NCI-H748 treated with DMSO at 0.1 percent for 48 hours (cell line): ENCODE data around the gene VMA21.

Experiments
- DNase-seq: peaks from one replicate; lab custom pipeline; 2025; lab: John Stamatoyannopoulos, UW

The VMA21 gene, protein sequence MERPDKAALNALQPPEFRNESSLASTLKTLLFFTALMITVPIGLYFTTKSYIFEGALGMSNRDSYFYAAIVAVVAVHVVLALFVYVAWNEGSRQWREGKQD

DNA sequence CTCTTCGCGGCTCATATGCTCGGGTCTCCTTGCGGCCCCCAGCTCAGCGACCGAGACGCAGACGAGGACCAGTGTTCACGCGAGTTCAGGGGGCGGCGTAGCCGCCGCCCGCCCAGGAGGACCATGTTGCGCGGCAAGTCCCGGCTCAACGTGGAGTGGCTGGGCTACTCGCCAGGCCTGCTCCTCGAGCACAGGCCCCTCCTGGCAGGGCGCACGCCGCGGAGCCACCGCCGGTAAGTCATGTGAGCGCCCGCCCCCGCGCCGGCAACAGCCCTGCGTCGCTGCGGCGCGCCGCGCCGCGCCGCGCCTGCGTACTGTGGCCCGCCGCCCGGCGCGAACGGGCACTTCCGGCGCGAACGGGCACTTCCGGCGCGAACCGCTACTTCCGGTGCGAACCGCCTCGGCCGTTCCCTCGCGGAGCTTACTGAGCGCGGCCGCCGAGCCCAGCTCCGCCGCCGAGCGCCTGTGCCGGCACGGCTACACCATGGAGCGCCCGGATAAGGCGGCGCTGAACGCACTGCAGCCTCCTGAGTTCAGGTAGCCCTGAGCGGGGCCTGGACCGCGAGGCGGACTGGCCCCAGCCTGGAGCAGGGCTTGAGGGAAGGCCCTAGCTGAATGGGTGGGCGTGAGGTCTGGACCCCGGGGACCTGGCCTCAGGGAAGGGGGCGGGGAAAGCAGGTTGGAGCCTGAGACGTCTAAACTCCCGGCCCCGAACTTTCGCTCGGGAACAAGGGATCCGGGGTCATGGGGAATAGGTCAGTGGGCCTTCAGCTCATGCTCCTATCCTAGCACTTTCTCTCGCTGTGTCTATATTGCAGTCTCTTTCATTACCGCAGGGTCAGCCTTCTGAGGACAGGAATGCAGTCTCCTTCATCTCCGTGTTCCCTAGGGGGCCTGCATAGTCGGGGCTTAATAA, at the start of gene VMA21:
TSS of gene VMA21 (plus strand) at position 382 of the 916 bp plus-strand sequence. CDS start at position 485, 103 bp downstream.
- DNase-seq: peak; percentile 76

DNA sequence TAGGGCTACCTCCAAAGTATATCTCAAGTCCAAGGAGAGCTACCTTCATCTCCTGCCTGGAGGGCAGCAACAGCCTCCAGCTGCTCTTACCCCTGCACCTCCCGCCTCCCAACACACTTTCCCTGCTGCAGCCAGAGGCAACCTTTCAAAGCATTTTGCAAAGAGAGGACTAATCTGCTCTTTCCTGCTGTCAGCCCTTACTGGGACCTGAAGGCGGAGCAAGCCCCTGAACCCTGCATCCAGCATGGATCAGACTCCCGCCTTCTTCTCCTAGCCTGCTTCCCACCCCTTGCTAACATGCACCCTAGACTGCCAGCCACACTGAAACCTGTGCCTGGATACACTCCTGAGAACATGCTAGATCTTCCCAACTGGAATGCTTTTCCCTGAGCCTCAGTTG, 37.7 kb upstream of the VMA21 start:
- no peak for DNase-seq

DNA sequence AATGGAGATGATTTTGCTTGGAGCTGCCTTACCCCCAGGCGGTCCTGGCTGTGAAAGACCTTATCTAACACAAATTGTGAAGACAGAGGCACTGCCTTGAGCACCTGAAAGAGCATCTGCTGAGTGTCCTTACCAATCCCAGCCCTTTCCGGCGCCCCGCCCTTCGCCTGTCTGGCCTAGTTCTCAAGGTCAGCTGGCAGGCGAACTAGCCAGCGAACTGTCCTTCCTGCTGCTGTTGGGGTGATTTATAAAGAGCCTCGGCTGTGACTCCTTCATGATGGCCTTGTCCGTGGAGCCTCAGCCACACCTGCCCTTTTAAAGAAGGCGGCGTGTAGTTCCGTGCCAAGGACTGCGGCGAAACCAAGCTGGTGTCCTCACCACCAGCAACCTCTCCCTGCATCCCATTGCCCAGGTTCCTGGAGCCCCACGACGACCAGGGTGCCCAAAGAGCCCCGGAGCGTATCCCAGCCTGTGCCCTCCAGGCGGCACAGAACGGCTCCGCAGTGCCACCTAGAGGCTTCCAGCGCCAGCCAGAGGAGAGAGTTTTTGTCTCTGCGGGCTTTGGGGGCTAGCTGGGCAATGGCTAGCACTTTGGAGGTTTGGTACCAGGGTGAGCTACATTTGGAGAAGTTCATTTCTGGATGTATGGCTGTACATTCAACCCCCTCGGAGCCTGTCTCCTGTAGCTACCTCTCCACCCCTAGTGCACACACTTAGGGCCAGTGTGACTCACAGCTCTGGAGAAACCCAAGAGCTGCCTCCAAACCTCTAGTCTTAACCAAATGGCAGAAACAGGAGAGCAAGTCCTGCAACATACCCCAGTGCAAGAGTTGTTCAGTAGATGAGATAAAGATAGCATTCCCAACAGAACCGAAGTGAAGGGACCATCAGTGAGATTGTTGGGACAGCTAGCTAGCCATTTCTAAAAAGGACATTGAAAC, 36.8 kb upstream of the VMA21 start:
- peak; percentile 26 for DNase-seq

DNA sequence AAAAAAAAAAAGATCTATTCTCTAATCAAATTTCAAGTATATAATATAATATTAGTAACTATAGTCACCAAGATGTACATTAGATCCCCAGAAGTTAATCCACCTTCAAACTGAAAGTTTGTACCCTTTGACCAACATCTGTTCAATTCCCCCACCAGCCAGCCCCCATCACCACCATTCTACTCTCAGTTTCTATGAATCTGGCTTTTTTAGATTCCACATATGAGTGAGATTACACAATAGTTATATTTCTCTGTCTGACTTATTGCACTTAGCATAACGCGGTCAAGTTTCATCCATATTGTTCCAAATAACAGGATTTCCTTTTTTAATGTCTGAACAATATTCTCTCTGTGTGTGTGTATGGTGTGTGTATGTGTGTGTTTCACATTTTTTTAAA, 33.7 kb upstream of the VMA21 start:
- DNase-seq: no peak

DNA sequence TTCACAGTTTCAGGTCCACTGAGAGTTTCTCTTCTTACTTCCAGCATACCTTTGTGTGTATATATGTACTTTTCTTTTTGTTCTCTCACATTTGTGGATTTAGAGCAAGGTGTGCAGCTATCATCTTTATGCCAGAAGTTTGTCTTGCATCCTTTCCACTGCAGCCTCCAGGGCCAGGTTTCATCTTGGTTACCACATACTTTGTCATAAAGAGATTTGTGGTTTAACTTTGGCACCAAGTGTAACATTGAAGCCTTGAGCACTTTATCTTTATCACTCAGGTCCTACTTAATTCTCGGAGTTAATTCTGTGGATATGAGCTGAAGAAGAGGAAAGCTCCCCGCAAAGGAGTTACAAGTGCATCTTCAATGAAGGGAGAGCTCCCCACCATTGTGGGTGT, 31.4 kb upstream of the VMA21 start:
- no peak for DNase-seq

DNA sequence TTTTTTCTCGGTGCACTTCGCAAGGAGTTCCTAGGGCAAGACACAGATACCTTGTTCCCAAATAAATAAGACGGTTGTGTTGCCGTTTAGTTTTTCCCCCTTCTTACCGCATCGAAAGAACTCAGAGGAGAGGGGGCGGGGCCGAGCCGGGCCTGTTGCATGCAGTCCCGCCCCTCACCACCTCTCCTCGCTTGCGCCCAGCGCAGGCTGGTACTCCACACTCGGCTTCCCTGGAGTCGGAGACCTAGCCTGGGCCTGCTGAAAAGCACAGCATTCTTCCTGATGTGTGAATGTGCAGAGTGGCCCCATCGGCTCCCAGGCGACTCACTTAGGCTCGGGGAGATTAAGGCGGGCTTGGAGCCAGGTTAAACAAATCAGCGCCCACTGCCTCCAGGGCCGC, 26.1 kb upstream of the VMA21 start:
- no peak for DNase-seq

DNA sequence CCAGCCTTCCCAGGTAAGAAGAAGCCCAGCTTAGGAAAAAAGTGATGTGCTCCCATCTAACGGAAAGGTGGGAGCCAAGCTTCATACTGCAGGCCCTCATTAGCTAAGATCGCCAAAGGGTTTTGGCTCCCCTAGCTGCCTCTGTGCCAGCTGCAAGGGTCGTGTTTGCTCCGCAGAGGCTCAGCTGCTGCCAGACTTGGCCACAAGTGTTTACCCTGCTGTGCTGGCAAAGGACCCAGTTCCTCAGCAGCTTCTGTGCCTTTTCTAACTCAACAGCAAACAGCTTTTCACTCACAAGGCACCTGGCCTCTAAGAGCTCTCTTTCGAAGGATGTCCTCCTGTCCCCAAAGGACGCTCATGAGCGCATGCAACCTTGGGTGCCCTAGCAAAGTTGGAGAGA, 12.2 kb upstream of the VMA21 start:
- no peak for DNase-seq

DNA sequence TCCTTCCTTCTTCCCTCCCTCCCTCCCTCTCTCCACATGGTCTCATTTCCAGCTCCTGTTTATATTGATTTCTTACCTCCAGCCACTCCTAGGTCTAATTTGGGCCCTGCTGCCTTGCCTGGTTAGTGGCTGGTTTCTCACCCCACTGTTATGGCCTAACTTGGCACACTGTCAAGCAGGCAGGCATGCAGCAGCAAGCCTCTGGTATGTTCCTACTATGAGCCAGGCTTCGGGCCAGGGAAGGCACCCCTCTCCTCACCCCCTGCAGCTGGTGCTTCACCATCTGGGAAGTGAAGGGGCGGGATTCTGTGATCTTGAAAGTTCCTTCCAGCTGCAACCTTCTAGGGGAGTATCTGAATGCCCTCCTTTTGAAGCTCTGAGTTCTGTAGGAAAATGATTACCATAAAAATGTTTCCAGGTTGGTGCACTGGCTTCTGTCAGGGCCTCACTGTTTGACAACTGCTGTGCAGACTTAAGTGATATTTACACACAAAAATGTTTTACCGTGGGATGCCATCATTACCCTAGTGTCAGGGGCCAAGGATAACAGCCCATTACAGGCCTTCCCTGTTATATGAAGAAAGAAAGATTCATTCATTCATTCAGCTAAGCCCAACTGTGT, 10.1 kb upstream of the VMA21 start:
- DNase-seq: no peak

DNA sequence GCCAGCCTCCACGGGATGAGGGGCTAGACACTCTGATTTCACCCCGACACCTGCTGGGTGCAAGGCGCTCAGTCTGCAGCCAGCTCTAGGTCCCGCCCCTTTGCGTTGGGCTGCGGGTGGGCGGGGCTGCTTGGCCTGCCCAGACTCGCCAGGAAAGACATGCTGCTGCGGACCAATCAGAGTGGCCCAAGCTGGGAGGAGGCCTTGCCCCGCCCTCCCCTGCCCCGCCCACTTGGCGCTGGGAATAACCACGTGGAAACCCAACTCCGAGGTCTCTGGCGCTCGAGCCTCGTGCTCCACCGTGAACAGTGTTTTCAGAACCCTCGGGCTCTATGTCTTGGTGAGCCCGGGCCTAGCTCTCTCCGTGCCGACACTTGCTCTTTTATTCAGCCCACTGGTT, 5.3 kb upstream of the VMA21 start:
- DNase-seq: no peak

DNA sequence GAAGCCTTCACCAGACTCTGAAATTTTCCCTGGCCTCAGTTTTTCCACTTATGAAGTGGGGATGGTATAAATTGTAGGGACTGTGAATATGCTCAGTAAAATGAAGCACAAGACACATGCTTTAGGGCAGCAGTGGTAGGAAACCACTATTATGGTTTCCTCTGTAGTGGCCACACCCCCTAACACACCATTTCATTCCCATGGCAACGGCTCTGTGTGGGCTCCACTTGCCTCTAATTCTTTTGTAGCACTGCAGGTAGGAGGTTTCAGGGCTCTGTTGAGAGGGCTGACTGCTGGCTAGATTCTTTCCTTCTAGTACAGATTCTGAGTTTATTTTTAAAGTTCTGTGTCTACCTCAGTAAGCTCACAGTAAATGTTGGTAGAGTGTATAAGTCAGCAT, 3.5 kb upstream of the VMA21 start:
- DNase-seq: peak; percentile 45

DNA sequence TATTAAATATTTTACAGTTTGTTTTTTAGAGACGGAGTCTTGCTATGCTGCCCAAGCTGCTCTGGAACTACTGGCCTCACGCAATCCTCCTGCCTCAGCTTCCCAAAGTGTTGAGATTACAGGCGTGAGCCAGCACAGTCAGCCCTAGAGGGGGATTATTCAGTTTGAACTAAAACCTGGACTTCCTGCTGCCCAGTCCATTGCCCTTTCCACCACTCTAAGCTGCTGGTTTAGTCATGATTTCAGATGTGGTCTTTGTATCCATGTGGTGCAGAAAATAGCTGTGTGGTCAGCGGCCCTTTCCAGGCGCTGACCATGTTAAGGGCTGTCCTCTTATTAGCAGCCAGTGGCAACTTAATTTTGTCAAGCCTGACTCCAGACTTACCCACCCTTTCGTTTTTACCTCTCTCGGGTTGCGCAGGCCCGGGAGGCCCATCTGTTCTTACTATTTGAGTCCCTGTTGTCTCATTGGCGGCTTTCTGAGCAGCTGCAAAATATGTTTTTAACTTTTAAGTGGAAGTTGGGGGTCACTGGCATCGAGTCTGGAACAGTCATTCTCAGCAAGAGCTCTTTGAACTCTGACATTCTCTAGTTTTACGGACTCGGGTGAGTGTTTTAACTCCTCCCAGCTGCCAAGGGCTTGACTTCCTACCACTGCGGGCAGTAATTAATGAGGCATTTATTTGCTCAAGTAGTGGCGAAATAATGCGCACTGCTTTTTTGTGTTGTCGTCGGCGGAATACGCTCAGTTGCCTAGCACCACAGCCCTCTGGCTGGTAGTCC, 773 bp upstream of the VMA21 start:
- DNase-seq: peak; percentile 76

DNA sequence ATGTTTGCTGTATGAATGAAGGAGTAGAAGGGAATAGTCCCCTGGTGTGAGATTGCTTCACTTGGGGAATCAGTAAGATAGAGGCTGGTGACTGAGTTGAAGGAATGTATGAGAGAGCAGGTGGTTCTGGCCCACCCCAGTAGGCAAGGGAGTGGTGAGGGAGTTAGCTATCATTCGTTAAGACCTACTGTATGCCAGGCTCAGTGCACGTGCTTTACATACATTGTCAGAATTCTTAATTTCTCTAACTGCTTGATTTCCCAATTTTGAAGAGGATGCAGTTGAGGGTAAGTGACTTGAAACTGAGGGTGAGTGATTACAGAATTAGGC, 700 bp downstream of the VMA21 start:
- DNase-seq: no peak

DNA sequence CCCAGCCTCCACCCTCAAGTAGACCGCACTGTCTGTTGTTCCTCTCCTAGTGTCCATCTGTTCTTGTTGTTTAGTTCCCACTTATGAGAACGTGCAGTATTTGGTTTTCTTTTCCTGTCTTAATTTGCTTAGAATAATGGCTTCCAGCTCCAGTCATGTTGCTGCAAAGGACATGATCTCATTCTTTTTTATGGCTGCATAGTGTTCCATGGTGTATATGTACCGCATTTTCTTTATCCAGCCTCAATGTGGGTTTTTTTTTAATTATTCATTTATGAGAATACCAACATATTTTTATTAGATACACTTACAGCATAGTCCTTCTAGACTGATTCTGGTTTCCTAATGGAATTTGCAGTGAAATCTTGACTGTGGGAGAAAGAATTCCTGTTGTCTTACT, 1.3 kb downstream of the VMA21 start:
- DNase-seq: no peak

DNA sequence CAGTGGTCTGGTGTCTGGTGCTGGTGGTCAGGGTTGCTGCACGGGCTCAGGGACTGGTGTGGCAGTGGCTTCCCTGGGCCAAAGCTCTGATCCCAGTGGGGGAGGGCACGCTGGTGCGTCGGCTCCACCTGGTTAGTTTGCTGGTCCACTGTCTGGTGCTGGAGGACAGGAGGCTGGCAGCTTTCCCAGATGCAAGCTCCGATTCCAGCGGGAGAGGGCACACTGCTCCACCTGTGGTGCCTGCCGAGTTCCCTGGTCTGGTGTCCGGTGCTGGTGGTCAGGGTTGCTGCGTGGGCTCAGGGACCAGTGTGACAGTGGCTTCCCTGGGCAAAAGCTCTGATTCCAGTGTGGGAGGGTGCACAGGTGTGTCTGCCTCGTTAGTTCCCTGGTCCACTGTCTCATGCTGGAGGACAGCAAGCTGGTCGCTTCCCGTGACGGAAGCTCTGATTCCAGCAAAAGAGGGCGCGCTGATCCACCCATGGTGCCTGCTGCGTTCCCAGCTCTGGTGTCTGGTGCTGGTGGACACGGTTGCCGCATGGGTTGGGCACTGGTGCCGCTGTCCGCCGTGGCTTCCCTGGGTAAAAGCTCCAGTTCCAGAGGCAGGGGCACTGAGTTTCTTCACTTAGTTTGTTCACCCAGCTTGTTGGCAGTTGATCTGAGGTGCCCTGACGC, 5.8 kb downstream of the VMA21 start:
- DNase-seq: no peak

DNA sequence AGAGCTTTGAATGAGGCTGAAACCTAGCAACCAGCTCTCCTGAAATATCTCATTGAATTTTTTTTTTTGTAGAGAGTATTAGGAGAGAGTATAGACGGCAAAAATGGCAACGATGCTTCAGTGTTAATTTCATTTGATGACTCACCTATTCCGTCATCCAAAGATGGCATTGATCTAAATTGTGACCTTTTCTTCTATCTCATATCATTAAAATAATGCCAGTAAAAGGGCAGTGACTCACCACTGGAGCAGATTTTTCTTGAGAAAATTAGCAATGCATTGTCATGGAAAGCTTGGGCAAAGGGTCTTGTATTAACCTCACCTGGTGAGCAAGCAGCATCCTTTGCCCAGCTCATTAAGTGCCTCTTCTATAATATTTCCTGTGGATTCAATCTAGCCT, 19.6 kb downstream of the VMA21 start:
- no peak for DNase-seq

DNA sequence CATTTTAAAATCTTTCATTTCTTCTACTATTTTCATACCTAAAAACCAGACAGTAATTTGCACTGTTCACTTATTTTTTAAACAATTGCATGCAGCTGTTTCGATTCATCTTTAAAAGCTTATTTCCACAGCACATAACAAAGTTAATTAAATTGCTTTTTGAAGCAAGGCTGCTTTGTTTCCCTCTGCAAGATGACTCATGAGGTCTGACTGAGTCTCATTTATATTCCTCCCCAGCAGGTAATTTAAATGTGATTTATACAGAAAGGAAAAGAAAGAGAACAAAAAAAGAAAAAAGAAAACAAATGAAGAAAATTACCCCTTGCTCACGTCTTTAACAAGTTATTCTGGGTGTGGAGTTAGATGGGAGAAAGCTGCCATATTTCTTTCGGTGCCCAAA, 22.8 kb downstream of the VMA21 start:
- no peak for DNase-seq

DNA sequence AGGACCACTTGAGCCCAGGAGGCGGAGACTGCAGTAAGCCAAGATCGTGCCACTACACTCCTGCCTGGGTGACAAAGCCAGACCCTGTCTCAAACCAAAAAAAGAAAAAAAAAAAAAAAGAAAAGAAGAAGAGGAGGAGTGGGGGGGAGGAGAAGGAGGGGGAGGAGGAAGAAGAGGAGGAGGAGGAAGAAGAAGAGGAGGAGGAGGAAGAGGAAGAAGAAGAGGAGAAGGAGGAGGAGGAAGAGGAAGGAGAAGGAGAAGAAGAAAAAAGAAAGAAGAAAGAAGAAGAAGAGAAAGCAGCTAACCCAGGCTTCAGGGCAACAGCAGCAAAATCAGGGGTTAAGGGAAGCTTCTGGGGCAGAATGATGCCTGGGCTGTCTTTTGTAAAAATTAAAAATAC, 27.5 kb downstream of the VMA21 start:
- DNase-seq: no peak

DNA sequence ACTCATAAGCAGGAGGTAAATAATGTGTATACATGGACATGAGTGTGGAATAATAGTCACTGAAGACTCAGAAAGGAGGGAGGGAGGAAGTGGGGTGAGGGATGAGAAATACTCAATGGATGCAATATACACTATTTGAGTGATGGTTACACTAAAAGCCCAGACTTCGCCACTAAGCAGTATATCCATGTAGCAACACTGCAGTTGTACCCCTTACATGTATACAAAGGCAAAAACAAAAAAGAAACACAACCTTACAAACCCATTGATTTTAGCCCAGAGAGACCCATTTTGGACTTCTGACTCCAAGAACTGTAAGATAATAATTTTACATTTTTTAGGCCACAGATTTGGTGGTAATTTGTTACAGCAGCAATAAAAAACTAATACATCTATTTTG, 51.5 kb downstream of the VMA21 start:
- no peak for DNase-seq

DNA sequence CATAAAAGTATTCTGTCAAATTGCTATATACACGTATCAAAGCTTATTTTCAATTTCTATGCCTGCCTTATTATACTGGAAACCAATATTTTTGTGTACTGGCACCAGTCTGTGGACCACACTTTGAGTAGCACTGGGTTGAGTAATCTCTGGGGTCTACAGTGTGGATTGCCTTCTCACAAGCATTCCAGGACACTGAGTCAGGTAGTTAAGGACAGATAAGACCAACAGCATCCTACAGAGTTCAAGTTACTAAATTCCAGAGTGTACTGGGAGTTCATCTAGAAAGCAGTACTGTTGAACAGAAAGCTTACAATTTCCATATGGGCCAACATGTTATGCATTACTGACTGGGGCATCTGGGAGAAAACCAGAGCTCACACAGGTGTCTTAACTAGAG, 61.8 kb downstream of the VMA21 start:
- DNase-seq: no peak
